ENCODE measurements around the gene WDR72. TPM values are rescaled to one million over a fixed set of nuclear protein-coding genes. Genes with fewer than 3 reads are reported as not detected.

Gene WDR72
- total and polyA plus RNA-seq, 7 donors, result under 0.01 to 3.6 (median 0.22) TPM; not detected in 1

- no peak for DNase-seq
- Histone ChIP-seq H3K9me3 (no peaks in the 10 kb centered on the region), H3K27ac (no peak overlapping the region), H3K36me3 (no peaks in the 10 kb centered on the region), H3K27me3 (no peaks in the 10 kb centered on the region), H3K4me3 (no peak overlapping the region), H3K4me1 (no peaks in the 10 kb centered on the region)
- intact Hi-C loops (cut with DNase I), result no loop called here
- TF ChIP-seq EP300 (IDR thresholded peaks at IDR 0.05) (no peak), POLR2AphosphoS5 (IDR thresholded peaks at IDR 0.05) (no peak), POLR2A (IDR thresholded peaks at IDR 0.05) (no peak)
- TF ChIP-seq, protein P1, sequence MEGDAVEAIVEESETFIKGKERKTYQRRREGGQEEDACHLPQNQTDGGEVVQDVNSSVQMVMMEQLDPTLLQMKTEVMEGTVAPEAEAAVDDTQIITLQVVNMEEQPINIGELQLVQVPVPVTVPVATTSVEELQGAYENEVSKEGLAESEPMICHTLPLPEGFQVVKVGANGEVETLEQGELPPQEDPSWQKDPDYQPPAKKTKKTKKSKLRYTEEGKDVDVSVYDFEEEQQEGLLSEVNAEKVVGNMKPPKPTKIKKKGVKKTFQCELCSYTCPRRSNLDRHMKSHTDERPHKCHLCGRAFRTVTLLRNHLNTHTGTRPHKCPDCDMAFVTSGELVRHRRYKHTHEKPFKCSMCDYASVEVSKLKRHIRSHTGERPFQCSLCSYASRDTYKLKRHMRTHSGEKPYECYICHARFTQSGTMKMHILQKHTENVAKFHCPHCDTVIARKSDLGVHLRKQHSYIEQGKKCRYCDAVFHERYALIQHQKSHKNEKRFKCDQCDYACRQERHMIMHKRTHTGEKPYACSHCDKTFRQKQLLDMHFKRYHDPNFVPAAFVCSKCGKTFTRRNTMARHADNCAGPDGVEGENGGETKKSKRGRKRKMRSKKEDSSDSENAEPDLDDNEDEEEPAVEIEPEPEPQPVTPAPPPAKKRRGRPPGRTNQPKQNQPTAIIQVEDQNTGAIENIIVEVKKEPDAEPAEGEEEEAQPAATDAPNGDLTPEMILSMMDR (IDR thresholded peaks at IDR 0.05), result no peak
Observed at GRCh38 chr15:53511175-53511574, 248.3 kb downstream of the WDR72 start.

- intact Hi-C loops (cut with DNase I), result no loop called here
- TF ChIP-seq POLR2AphosphoS5 (IDR thresholded peaks at IDR 0.05), result no peak
- TF ChIP-seq, protein P1 (IDR thresholded peaks at IDR 0.05), result no peak
- TF ChIP-seq EP300 (IDR thresholded peaks at IDR 0.05), result no peak
- no peak for TF ChIP-seq POLR2A (IDR thresholded peaks at IDR 0.05)
- no peak overlapping the region for H3K27ac ChIP-seq
- no peaks in the 10 kb centered on the region for H3K36me3 ChIP-seq
- DNase-seq, result no peak
- no peak overlapping the region for H3K4me3 ChIP-seq
- H3K4me1 ChIP-seq, result no peaks in the 10 kb centered on the region
- no peaks in the 10 kb centered on the region for H3K9me3 ChIP-seq
- WGBS, 2 donors, result 81 to 85% methylated on average over 2 of the region's 2 CpGs
- H3K27me3 ChIP-seq, result no peaks in the 10 kb centered on the region
Observed at GRCh38 chr15:53506370-53506769, 253.1 kb downstream of the WDR72 start.

- Histone ChIP-seq H3K4me1 (no peaks in the 10 kb centered on the region), H3K27me3 (no peaks in the 10 kb centered on the region), H3K9me3 (no peaks in the 10 kb centered on the region), H3K27ac (no peak overlapping the region), H3K36me3 (no peaks in the 10 kb centered on the region), H3K4me3 (no peak overlapping the region)
- TF ChIP-seq, protein P1 (IDR thresholded peaks at IDR 0.05), result no peak
- TF ChIP-seq POLR2A (IDR thresholded peaks at IDR 0.05) (no peak), POLR2AphosphoS5 (IDR thresholded peaks at IDR 0.05) (no peak), EP300 (IDR thresholded peaks at IDR 0.05) (no peak)
- WGBS, 2 donors, result 89 to 90% methylated on average over 4 of the region's 4 CpGs
- no peak for DNase-seq
- intact Hi-C loops (cut with DNase I), result no loop called here
Observed at GRCh38 chr15:53498996-53499395, 260.5 kb downstream of the WDR72 start.

DNA sequence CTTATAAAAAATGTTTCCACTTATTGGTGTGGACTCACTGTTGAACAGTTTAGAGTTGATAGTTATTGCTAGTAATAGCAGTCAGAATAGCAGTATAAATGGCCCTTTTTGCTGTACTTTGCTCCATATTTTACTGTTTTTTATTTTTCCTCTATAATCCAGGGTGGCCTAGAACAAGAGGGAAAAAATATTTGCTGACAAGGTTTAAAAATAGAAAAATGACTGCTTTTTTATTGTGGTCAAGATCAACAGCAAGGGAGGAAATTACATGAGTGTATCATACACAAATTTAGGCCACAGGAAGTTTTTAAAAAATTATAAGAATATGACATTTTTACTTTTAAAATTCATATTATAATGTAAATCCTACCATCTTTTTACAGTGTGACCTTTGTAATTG is 269.1 kb downstream of the WDR72 start:
- Histone ChIP-seq H3K4me3 (no peak overlapping the region), H3K9me3 (no peaks in the 10 kb centered on the region), H3K36me3 (no peaks in the 10 kb centered on the region), H3K27me3 (no peaks in the 10 kb centered on the region), H3K4me1 (no peaks in the 10 kb centered on the region), H3K27ac (no peak overlapping the region)
- no peak for TF ChIP-seq EP300 (IDR thresholded peaks at IDR 0.05)
- no peak for TF ChIP-seq POLR2A (IDR thresholded peaks at IDR 0.05)
- TF ChIP-seq POLR2AphosphoS5 (IDR thresholded peaks at IDR 0.05), result no peak
- TF ChIP-seq, protein P1 (IDR thresholded peaks at IDR 0.05), result no peak
- intact Hi-C loops (cut with DNase I), result no loop called here
- no peak for DNase-seq

DNA sequence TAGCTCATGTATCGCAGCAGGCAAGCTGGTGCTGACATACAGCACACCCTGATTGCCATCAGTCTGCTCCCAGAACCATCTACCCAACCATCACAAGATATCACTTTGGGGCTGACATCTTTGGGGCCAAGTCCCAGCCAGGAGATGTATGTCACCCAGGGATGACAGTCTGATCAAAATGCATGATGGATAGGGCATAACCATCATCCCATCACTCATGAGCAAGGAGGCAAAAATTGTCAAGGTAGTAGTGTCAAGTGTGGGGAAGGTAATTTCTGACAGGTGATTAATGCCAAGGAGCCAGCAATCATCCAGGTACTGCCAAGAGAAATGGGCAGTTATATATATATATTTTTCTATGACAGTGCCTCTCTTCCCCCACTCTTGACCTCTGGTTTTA is 277.4 kb downstream of the WDR72 start:
- H3K36me3 ChIP-seq, result no peaks in the 10 kb centered on the region
- no peak overlapping the region for H3K27ac ChIP-seq
- H3K4me3 ChIP-seq, result no peak overlapping the region
- no peaks in the 10 kb centered on the region for H3K9me3 ChIP-seq
- no peak for DNase-seq
- TF ChIP-seq EP300 (IDR thresholded peaks at IDR 0.05), result no peak
- TF ChIP-seq POLR2AphosphoS5 (IDR thresholded peaks at IDR 0.05), result no peak
- TF ChIP-seq, protein P1 (IDR thresholded peaks at IDR 0.05), result no peak
- TF ChIP-seq POLR2A (IDR thresholded peaks at IDR 0.05), result no peak
- no peaks in the 10 kb centered on the region for H3K27me3 ChIP-seq
- WGBS, 2 donors, result 97 to 99% methylated on average over 1 of the region's 1 CpG
- H3K4me1 ChIP-seq, result no peaks in the 10 kb centered on the region
- intact Hi-C loops (cut with DNase I), result no loop called here
